Progenitor cell of endocrine pancreas (in vitro differentiated cells): ENCODE results near the gene TDRD12. TPM values are rescaled to one million over a fixed set of nuclear protein-coding genes. Genes with fewer than 3 reads are reported as not detected.
A peak's percentile ranks its signal among the peaks of the same experiment; 100 is the strongest.

ENCODE experiments used
- DNase-seq: peaks from one replicate; pipeline ENCODE4 v3.0.0; 2021; ENCODE audit warnings: low spot score; ENCODE audit not compliant: unreplicated experiment
- H3K27ac Mint-ChIP-seq: 2 replicates; pipeline ENCODE4 v1.8.0; 2021; ENCODE audit warnings: mild to moderate bottlenecking, moderate library complexity, mixed read lengths
- H3K27me3 Mint-ChIP-seq: 2 replicates; pipeline ENCODE4 v1.8.0; 2021; ENCODE audit warnings: mixed read lengths
- H3K36me3 Mint-ChIP-seq: 2 replicates; pipeline ENCODE4 v1.8.0; 2022; ENCODE audit warnings: mixed read lengths; ENCODE audit not compliant: insufficient read depth
- H3K4me1 Mint-ChIP-seq: 2 replicates; pipeline ENCODE4 v1.8.0; 2021; ENCODE audit warnings: low read depth, mixed read lengths
- H3K4me3 Mint-ChIP-seq: 2 replicates; pipeline ENCODE4 v1.8.0; 2021; ENCODE audit warnings: low read depth, mild to moderate bottlenecking, moderate library complexity, mixed read lengths
- H3K9me3 Mint-ChIP-seq: 2 replicates; pipeline ENCODE4 v1.8.0; 2021; ENCODE audit warnings: low read depth, mixed read lengths
- total RNA-seq: library from RNA; stranded (reverse); gene quantifications from 2 replicates; pipeline ENCODE4 v1.2.1, GENCODE V29; 2021
- TF ChIP-seq, protein P1 (sequence below): fragments of 200-600 bp; sonication (generic); IDR thresholded peaks from one replicate; pipeline ENCODE4 v1.5.0; 2021; ENCODE audit warnings: antibody characterized with exemption, mild to moderate bottlenecking; ENCODE audit not compliant: unreplicated experiment

The TDRD12 gene
- total RNA-seq, 1 donor from 2014 or later, result 0.29 TPM

- Mint-ChIP-seq H3K36me3 (no peaks in the 10 kb centered on the region), H3K4me3 (no peak overlapping the region), H3K27ac (no peak overlapping the region), H3K9me3 (no peaks in the 10 kb centered on the region), H3K27me3 (no peaks in the 10 kb centered on the region), H3K4me1 (peaks cover 7% of the 10 kb centered on the region)
- DNase-seq, result no peak
- TF ChIP-seq, protein P1, sequence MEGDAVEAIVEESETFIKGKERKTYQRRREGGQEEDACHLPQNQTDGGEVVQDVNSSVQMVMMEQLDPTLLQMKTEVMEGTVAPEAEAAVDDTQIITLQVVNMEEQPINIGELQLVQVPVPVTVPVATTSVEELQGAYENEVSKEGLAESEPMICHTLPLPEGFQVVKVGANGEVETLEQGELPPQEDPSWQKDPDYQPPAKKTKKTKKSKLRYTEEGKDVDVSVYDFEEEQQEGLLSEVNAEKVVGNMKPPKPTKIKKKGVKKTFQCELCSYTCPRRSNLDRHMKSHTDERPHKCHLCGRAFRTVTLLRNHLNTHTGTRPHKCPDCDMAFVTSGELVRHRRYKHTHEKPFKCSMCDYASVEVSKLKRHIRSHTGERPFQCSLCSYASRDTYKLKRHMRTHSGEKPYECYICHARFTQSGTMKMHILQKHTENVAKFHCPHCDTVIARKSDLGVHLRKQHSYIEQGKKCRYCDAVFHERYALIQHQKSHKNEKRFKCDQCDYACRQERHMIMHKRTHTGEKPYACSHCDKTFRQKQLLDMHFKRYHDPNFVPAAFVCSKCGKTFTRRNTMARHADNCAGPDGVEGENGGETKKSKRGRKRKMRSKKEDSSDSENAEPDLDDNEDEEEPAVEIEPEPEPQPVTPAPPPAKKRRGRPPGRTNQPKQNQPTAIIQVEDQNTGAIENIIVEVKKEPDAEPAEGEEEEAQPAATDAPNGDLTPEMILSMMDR, result no peak
Measured at GRCh38 chr19:32802840-32803239, 83.3 kb downstream of the TDRD12 start.

- Mint-ChIP-seq H3K9me3 (no peaks in the 10 kb centered on the region), H3K4me1 (peaks cover 9% of the 10 kb centered on the region), H3K27me3 (peaks cover 14% of the 10 kb centered on the region), H3K36me3 (no peaks in the 10 kb centered on the region), H3K27ac (no peak overlapping the region), H3K4me3 (no peak overlapping the region)
- DNase-seq, result no peak
- TF ChIP-seq, protein P1, result no peak
Measured at GRCh38 chr19:32808236-32808635, 88.7 kb downstream of the TDRD12 start.

DNA sequence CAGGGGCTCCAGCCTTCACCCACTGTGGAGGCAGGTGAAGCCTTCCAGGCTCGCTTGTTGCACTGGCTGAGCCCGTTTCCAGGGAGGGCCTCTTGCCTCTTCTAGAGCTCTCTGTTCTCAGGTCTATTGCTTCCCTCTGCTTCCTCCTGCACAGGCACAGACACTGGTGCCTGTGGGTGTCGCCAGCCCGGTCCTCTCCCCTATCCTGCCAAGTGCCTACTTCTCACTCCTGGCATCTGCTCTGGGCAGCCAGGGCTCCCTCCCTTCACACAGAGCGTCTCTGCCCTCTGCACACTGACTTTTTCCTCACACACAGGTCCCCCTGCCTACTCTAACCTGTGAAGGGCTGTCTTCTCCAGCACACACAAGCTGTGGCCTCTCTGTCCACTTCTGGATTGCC, 89.7 kb downstream of the TDRD12 start:
- H3K4me1 Mint-ChIP-seq, result peaks cover 9% of the 10 kb centered on the region
- H3K27ac Mint-ChIP-seq, result peak overlapping the region; percentile 60
- TF ChIP-seq, protein P1, result no peak
- no peak for DNase-seq
- peaks cover 19% of the 10 kb centered on the region for H3K27me3 Mint-ChIP-seq
- no peak overlapping the region for H3K4me3 Mint-ChIP-seq
- H3K36me3 Mint-ChIP-seq, result no peaks in the 10 kb centered on the region
- H3K9me3 Mint-ChIP-seq, result no peaks in the 10 kb centered on the region

DNA sequence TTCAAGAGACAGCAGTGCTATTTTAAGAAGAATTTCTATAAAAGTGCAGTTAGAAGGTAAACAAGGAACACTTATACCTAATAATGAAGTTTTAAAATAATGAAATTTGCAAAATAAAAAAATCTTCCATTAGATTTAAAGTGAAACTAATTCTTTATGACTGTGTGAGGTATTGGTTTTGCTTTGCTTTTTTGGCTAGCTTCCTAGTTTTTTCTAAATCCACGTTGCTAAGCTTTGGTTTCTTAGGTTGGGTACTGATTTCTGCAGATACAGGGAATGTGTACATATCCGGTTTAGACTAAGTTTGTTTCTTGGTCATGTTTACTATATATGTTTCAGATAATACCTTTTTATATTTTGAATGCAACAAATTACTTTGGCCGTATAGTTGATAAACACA, 90.2 kb downstream of the TDRD12 start:
- Mint-ChIP-seq H3K4me1 (peaks cover 9% of the 10 kb centered on the region), H3K36me3 (no peaks in the 10 kb centered on the region), H3K27ac (no peak overlapping the region), H3K9me3 (no peaks in the 10 kb centered on the region), H3K4me3 (no peak overlapping the region), H3K27me3 (peaks cover 22% of the 10 kb centered on the region)
- DNase-seq, result no peak
- TF ChIP-seq, protein P1, result no peak

DNA sequence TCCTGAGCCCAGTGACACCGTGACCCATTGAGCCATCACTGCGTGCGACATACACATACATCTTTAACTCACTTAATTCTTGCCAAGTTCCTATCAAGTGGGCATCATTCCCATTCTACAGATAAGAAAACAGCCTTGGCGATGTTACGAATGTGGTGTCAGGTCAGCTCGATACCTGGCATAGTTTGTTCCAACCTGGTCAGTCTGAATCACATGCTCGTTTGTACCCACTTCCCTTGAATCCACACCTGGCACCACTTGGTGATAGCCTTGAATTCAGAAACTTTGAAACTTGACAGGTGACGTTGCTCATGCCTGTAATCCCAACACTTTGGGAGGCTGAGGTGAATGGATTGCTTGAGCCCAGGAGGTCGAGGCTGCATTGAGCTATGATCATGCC, 90.9 kb downstream of the TDRD12 start:
- DNase-seq, result no peak
- Mint-ChIP-seq H3K4me3 (no peak overlapping the region), H3K36me3 (no peaks in the 10 kb centered on the region), H3K4me1 (peaks cover 9% of the 10 kb centered on the region), H3K27me3 (peaks cover 27% of the 10 kb centered on the region), H3K9me3 (no peaks in the 10 kb centered on the region), H3K27ac (no peak overlapping the region)
- TF ChIP-seq, protein P1, result no peak
